MCF 10A (cell line): ENCODE data around the gene BTBD16. TPM values are rescaled to one million over a fixed set of nuclear protein-coding genes. Genes with fewer than 3 reads are reported as not detected.

Experiments
- BruUV-seq: library from RNA; stranded (reverse); fragments of 400-500 nt; replicated peaks from 2 replicates; lab custom pipeline; 2021; lab: Mats Ljungman, UMichigan
- CTCF ChIA-PET: fragments of 300-600 bp; sonication (Branson Sonifier 250); formaldehyde crosslinking; extraction: SDS; loops from one replicate; lab custom pipeline; 2021; ENCODE audit warnings: antibody characterized with exemption, inconsistent platforms; lab: Yijun Ruan, JAX
- POLR2A ChIA-PET: fragments of 300-600, 350-650 bp; sonication (Branson Sonifier 250); formaldehyde crosslinking; extraction: SDS; loops from one replicate; lab custom pipeline; 2020; ENCODE audit warnings: antibody characterized with exemption, inconsistent platforms; lab: Yijun Ruan, JAX
- DNase-seq: peaks from one replicate; pipeline ENCODE4 v3.0.0-alpha.2; 2018; ENCODE audit not compliant: unreplicated experiment
- H3K27ac Mint-ChIP-seq: one replicate; pipeline ENCODE4 v1.8.0; 2022; ENCODE audit warnings: mild to moderate bottlenecking, low read depth, mixed read lengths; ENCODE audit not compliant: unreplicated experiment
- H3K27me3 Mint-ChIP-seq: one replicate; pipeline ENCODE4 v1.8.0; 2022; ENCODE audit warnings: mixed read lengths; ENCODE audit not compliant: insufficient read depth, unreplicated experiment
- H3K36me3 Mint-ChIP-seq: one replicate; pipeline ENCODE4 v1.8.0; 2022; ENCODE audit warnings: mild to moderate bottlenecking, moderate library complexity, mixed read lengths; ENCODE audit not compliant: insufficient read depth, unreplicated experiment
- H3K4me1 Mint-ChIP-seq: one replicate; pipeline ENCODE4 v1.8.0; 2022; ENCODE audit warnings: mixed read lengths; ENCODE audit not compliant: insufficient read depth, unreplicated experiment
- H3K4me3 Mint-ChIP-seq: one replicate; pipeline ENCODE4 v1.8.0; 2022; ENCODE audit warnings: mild to moderate bottlenecking, moderate library complexity, mixed read lengths; ENCODE audit not compliant: unreplicated experiment
- H3K9me3 Mint-ChIP-seq: one replicate; pipeline ENCODE4 v1.8.0; 2022; ENCODE audit warnings: mixed read lengths; ENCODE audit not compliant: unreplicated experiment
- CTCF ChIP-seq: fragments of 200-600 bp; IDR thresholded peaks from one replicate; pipeline ENCODE4 v1.8.0; 2022; ENCODE audit warnings: antibody characterized with exemption, mild to moderate bottlenecking; ENCODE audit not compliant: unreplicated experiment
- intact Hi-C: fragments of 100-400 bp; cut with micrococcal nuclease; formaldehyde crosslinking; loops from 2 replicates; pipeline ENCODE4 v1.14.1; 2022
- total RNA-seq: library from RNA; stranded (reverse); gene quantifications from 2 replicates; pipeline ENCODE4 v1.2.3, GENCODE V29; 2022

The BTBD16 gene
- total RNA-seq, 1 experiment from 2014 or later, result 0.16 TPM

GRCh38 chr10:122269059-122269687, 1.9 kb upstream of the BTBD16 start:
- intact Hi-C loops, result loop anchor here (10.0 kb wide), 2 partner anchors 124 to 214 kb away; no protein-coding TSS in a partner anchor
- ChIA-PET CTCF (interaction anchor here (0.6 to 3.0 kb wide), 6 partner anchors 11 to 963 kb away, joined by 3 to 26 read pairs (median 3); no protein-coding TSS in a partner anchor), POLR2A (no interaction called here)
- H3K9me3 Mint-ChIP-seq, result no peaks in the 10 kb centered on the region
- H3K27me3 Mint-ChIP-seq, result no peaks in the 10 kb centered on the region
- no TSS peak for BruUV-seq
- DNase-seq, result no peak
- H3K4me3 Mint-ChIP-seq, result no peak overlapping the region
- TF ChIP-seq CTCF, result no peak
- no peak overlapping the region for H3K27ac Mint-ChIP-seq
- peaks cover 61% of the 10 kb centered on the region for H3K36me3 Mint-ChIP-seq
- H3K4me1 Mint-ChIP-seq, result peaks cover 22% of the 10 kb centered on the region

GRCh38 chr10:122273966-122274545, 3.0 kb downstream of the BTBD16 start:
- Mint-ChIP-seq H3K27ac (no peak overlapping the region), H3K4me3 (no peak overlapping the region), H3K36me3 (peaks cover 52% of the 10 kb centered on the region), H3K4me1 (peaks cover 6% of the 10 kb centered on the region), H3K27me3 (no peaks in the 10 kb centered on the region), H3K9me3 (no peaks in the 10 kb centered on the region)
- ChIA-PET CTCF (interaction anchor here (0.7 to 1.5 kb wide), 3 partner anchors 10 to 161 kb away, joined by 3 to 5 read pairs (median 4); no protein-coding TSS in a partner anchor), POLR2A (no interaction called here)
- no TSS peak for BruUV-seq
- intact Hi-C loops, result no loop called here
- no peak for TF ChIP-seq CTCF
- DNase-seq, result no peak

- TF ChIP-seq CTCF, result no peak
- Mint-ChIP-seq H3K4me3 (no peak overlapping the region), H3K27me3 (no peaks in the 10 kb centered on the region), H3K27ac (no peak overlapping the region), H3K4me1 (peaks cover 14% of the 10 kb centered on the region), H3K36me3 (peaks cover 51% of the 10 kb centered on the region), H3K9me3 (no peaks in the 10 kb centered on the region)
- intact Hi-C loops, result no loop called here
- DNase-seq, result peak; percentile 60
- POLR2A ChIA-PET, result interaction anchor here (0.7 to 0.8 kb wide), 2 partner anchors 13 to 461 kb away, joined by 3 read pairs; no protein-coding TSS in a partner anchor
- CTCF ChIA-PET, result interaction anchor here (0.6 to 1.8 kb wide), 3 partner anchors 9 to 48 kb away, joined by 3 to 4 read pairs (median 3); no protein-coding TSS in a partner anchor
- no TSS peak for BruUV-seq
Measured at GRCh38 chr10:122276611-122277208, 5.6 kb downstream of the BTBD16 start.
